HEK293 (cell line): ENCODE results near the gene RPRD1A.

Experiments used
- ZNF433 ChIP-seq: fragments of 450-650 bp; formaldehyde crosslinking; IDR thresholded peaks from 2 replicates; pipeline ENCODE4 v1.5.1; 2016; ENCODE audit warnings: missing biosample characterization, missing genetic modification characterization, low read depth
- ZNF549 ChIP-seq: fragments of 450-650 bp; IDR thresholded peaks from 2 replicates; pipeline ENCODE4 v1.5.1; 2018; ENCODE audit warnings: missing biosample characterization, missing genetic modification characterization, mild to moderate bottlenecking, inconsistent platforms, moderate library complexity
- TF ChIP-seq, protein P1 (sequence below): fragments of 450-650 bp; formaldehyde crosslinking; IDR thresholded peaks from 2 replicates; pipeline ENCODE4 v1.5.1; 2016; ENCODE audit warnings: missing biosample characterization, missing genetic modification characterization

DNA sequence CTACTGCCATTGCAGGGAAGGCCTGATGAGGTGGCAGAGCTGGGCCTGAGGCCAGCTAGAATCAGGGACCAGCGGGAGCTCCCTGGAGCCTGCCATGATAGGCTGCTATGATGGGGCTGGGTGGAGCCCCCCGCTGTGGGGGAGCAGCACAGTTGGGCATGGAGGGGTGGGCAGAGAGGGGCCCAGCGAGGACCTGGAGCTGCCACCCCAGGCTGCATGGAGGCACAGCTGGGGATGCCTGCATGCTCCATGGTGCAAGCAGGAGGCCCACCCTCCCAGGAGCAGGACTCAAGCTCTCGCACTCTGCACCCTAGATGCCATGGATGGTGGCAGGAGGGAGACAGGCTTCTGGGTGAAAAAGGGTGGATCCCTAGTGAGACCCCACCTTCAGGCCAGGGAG lies 17.8 kb upstream of the RPRD1A start:
- TF ChIP-seq ZNF433 (tag by site-specific recombination) = no peak
- TF ChIP-seq ZNF549 (tag by site-specific recombination) = no peak
- TF ChIP-seq, protein P1, sequence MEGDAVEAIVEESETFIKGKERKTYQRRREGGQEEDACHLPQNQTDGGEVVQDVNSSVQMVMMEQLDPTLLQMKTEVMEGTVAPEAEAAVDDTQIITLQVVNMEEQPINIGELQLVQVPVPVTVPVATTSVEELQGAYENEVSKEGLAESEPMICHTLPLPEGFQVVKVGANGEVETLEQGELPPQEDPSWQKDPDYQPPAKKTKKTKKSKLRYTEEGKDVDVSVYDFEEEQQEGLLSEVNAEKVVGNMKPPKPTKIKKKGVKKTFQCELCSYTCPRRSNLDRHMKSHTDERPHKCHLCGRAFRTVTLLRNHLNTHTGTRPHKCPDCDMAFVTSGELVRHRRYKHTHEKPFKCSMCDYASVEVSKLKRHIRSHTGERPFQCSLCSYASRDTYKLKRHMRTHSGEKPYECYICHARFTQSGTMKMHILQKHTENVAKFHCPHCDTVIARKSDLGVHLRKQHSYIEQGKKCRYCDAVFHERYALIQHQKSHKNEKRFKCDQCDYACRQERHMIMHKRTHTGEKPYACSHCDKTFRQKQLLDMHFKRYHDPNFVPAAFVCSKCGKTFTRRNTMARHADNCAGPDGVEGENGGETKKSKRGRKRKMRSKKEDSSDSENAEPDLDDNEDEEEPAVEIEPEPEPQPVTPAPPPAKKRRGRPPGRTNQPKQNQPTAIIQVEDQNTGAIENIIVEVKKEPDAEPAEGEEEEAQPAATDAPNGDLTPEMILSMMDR (tag by site-specific recombination) = no peak
